HepG2 (cell line): ENCODE measurements around the gene FARSB. TPM values are rescaled to one million over a fixed set of nuclear protein-coding genes. Genes with fewer than 3 reads are reported as not detected.

ENCODE experiments used
- ESRRA ChIP-seq: sonication (generic); formaldehyde crosslinking; IDR thresholded peaks from 2 replicates; pipeline ENCODE4 v1.5.1; 2020; ENCODE audit warnings: mild to moderate bottlenecking, low read depth, missing genetic modification reagents
- EZH2 ChIP-seq: conservative IDR thresholded peaks from 2 replicates; pipeline ENCODE4 v1.6.1; 2012; ENCODE audit warnings: mild to moderate bottlenecking, low read depth, low read length, moderate library complexity
- HNF4A ChIP-seq: sonication (generic); formaldehyde crosslinking; IDR thresholded peaks from 2 replicates; pipeline ENCODE4 v1.4.0; 2020; ENCODE audit warnings: missing genetic modification reagents
- HOXA3 ChIP-seq: sonication (generic); formaldehyde crosslinking; IDR thresholded peaks from 2 replicates; pipeline ENCODE4 v1.5.0; 2020; ENCODE audit warnings: missing genetic modification reagents
- MIER3 ChIP-seq: IDR thresholded peaks from 2 replicates; pipeline ENCODE4 v1.6.1; 2016; ENCODE audit warnings: missing compliant biosample characterization, borderline replicate concordance
- PHF5A ChIP-seq: IDR thresholded peaks from one replicate; pipeline ENCODE4 v1.6.1; 2018; ENCODE audit warnings: low read depth, missing genetic modification reagents; ENCODE audit not compliant: unreplicated experiment
- PRDM4 ChIP-seq: sonication (generic); formaldehyde crosslinking; IDR thresholded peaks from 2 replicates; pipeline ENCODE4 v1.9.0; 2021; ENCODE audit warnings: missing genetic modification reagents, borderline replicate concordance
- RXRB ChIP-seq: IDR thresholded peaks from 2 replicates; pipeline ENCODE4 v1.6.1; 2016; ENCODE audit warnings: borderline replicate concordance, missing genetic modification reagents, missing compliant biosample characterization
- SMARCE1 ChIP-seq: fragments of 450-650 bp; IDR thresholded peaks from 2 replicates; pipeline ENCODE4 v1.6.1; 2017; ENCODE audit warnings: borderline replicate concordance
- SMC3 ChIP-seq: IDR thresholded peaks from 2 replicates; pipeline ENCODE4 v1.6.1; 2011; ENCODE audit warnings: low read length, improper control_type of control experiment
- STAT6 ChIP-seq: sonication (generic); formaldehyde crosslinking; IDR thresholded peaks from 2 replicates; pipeline ENCODE4 v1.4.0; 2020; ENCODE audit warnings: missing genetic modification reagents, mild to moderate bottlenecking, borderline replicate concordance
- TEAD2 ChIP-seq: sonication (generic); formaldehyde crosslinking; IDR thresholded peaks from 2 replicates; pipeline ENCODE4 v1.9.0; 2021; ENCODE audit warnings: missing genetic modification reagents
- ZIK1 ChIP-seq: sonication (generic); formaldehyde crosslinking; IDR thresholded peaks from 2 replicates; pipeline ENCODE4 v1.5.0; 2020; ENCODE audit warnings: mild to moderate bottlenecking, low read depth, missing genetic modification reagents, borderline replicate concordance
- ZNF138 ChIP-seq: sonication (generic); formaldehyde crosslinking; IDR thresholded peaks from 2 replicates; pipeline ENCODE4 v1.5.0; 2020; ENCODE audit warnings: mild to moderate bottlenecking, low read depth, missing genetic modification reagents
- ZNF160 ChIP-seq: sonication (generic); formaldehyde crosslinking; IDR thresholded peaks from 2 replicates; pipeline ENCODE4 v1.8.0; 2022; ENCODE audit warnings: mild to moderate bottlenecking, inconsistent platforms, missing genetic modification reagents
- ZNF329 ChIP-seq: sonication (generic); formaldehyde crosslinking; IDR thresholded peaks from 2 replicates; pipeline ENCODE4 v1.9.0; 2021; ENCODE audit warnings: low read depth, mild to moderate bottlenecking, missing genetic modification reagents
- ZNF547 ChIP-seq: sonication (generic); formaldehyde crosslinking; IDR thresholded peaks from 2 replicates; pipeline ENCODE4 v1.5.1; 2020; ENCODE audit warnings: mild to moderate bottlenecking, missing genetic modification reagents
- ZNF784 ChIP-seq: sonication (generic); formaldehyde crosslinking; IDR thresholded peaks from 2 replicates; pipeline ENCODE4 v1.5.1; 2020; ENCODE audit warnings: missing genetic modification reagents, mild to moderate bottlenecking, borderline replicate concordance
- polyA plus RNA-seq, 8 experiments: library from polyadenylated mRNA; depleted of rRNA in 3 of 8; stranded (reverse) in 7 of 8; unstranded in 1 of 8; fragments of >200 nt; fragmentation: Illumina TruSeq in 4 of 8; extraction: Trizol in 4 of 8; gene quantifications; 2 replicates each; pipeline versions ENCODE4 v1.2.1 to v1.2.3, GENCODE V29; 2011 to 2016; ENCODE audit warnings: low read depth in 4 of 8, missing spikeins in 1 of 8, mixed read lengths in 1 of 8; ENCODE audit not compliant: insufficient read depth in 1 of 8
- total RNA-seq, 5 experiments: library from RNA; depleted of rRNA; stranded (reverse); fragments of >200 nt; fragmentation: Illumina TruSeq; extraction: Trizol; gene quantifications; 2 replicates each; pipeline ENCODE4 v1.2.3, GENCODE V29; 2016; ENCODE audit warnings: low read depth in 1 of 5
- TF ChIP-seq, protein P1 (sequence below): sonication (generic); formaldehyde crosslinking; IDR thresholded peaks from 2 replicates; pipeline ENCODE4 v1.4.0; 2020; ENCODE audit warnings: missing genetic modification reagents
- TF ChIP-seq, protein P2 (sequence below): sonication (generic); formaldehyde crosslinking; IDR thresholded peaks from 2 replicates; pipeline ENCODE4 v1.5.0; 2020; ENCODE audit warnings: missing genetic modification reagents
- TF ChIP-seq, protein P3 (sequence below): sonication (generic); formaldehyde crosslinking; IDR thresholded peaks from 2 replicates; pipeline ENCODE4 v1.8.0; 2022; ENCODE audit warnings: mild to moderate bottlenecking, missing genetic modification reagents, moderate library complexity

The FARSB gene
- total and polyA plus RNA-seq, 2 of the 13 experiments (the other 11 are each of a cell fraction or from before 2014, with no cell fraction given) = 23.3 to 45.9 TPM

GRCh38 chr2:222670191-222671038 lies 14.5 kb upstream of the FARSB start (continued):
- TF ChIP-seq, protein P1, sequence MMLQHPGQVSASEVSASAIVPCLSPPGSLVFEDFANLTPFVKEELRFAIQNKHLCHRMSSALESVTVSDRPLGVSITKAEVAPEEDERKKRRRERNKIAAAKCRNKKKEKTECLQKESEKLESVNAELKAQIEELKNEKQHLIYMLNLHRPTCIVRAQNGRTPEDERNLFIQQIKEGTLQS = no peak
- TF ChIP-seq ZNF784 (CRISPR knock-in tag) (no peak; the same call in 1 of the 2 replicates), HNF4A (CRISPR knock-in tag) (peak; percentile 64; the same call in 1 of the 2 replicates), ZIK1 (CRISPR knock-in tag) (no peak), RXRB (no peak), ESRRA (CRISPR knock-in tag) (0 out of 2 replicates have a peak, but pooled peaks have one; percentile 13), PHF5A (CRISPR knock-in tag) (no peak), PRDM4 (CRISPR knock-in tag) (no peak), TEAD2 (CRISPR knock-in tag) (no peak), HOXA3 (CRISPR knock-in tag) (peak; percentile 80), ZNF160 (CRISPR knock-in tag) (no peak), ZNF138 (no peak), EZH2 (no peak), STAT6 (CRISPR knock-in tag) (no peak), ZNF547 (CRISPR knock-in tag) (no peak), SMARCE1 (no peak), MIER3 (no peak; the same call in 1 of the 2 replicates), ZNF329 (CRISPR knock-in tag) (no peak), SMC3 (no peak)
- TF ChIP-seq, protein P2, sequence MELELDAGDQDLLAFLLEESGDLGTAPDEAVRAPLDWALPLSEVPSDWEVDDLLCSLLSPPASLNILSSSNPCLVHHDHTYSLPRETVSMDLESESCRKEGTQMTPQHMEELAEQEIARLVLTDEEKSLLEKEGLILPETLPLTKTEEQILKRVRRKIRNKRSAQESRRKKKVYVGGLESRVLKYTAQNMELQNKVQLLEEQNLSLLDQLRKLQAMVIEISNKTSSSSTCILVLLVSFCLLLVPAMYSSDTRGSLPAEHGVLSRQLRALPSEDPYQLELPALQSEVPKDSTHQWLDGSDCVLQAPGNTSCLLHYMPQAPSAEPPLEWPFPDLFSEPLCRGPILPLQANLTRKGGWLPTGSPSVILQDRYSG = no peak
- TF ChIP-seq, protein P3, sequence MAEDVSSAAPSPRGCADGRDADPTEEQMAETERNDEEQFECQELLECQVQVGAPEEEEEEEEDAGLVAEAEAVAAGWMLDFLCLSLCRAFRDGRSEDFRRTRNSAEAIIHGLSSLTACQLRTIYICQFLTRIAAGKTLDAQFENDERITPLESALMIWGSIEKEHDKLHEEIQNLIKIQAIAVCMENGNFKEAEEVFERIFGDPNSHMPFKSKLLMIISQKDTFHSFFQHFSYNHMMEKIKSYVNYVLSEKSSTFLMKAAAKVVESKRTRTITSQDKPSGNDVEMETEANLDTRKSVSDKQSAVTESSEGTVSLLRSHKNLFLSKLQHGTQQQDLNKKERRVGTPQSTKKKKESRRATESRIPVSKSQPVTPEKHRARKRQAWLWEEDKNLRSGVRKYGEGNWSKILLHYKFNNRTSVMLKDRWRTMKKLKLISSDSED = no peak
